Measurements from ENCODE around the gene FAXDC2. TPM values are rescaled to one million over a fixed set of nuclear protein-coding genes. Genes with fewer than 3 reads are reported as not detected.

Gene FAXDC2
- total and polyA plus RNA-seq, 2 of the 13 experiments (the other 11 are each of a cell fraction or from before 2014, with no cell fraction given): 4.7 to 58.8 TPM

- TF ChIP-seq, protein P1, sequence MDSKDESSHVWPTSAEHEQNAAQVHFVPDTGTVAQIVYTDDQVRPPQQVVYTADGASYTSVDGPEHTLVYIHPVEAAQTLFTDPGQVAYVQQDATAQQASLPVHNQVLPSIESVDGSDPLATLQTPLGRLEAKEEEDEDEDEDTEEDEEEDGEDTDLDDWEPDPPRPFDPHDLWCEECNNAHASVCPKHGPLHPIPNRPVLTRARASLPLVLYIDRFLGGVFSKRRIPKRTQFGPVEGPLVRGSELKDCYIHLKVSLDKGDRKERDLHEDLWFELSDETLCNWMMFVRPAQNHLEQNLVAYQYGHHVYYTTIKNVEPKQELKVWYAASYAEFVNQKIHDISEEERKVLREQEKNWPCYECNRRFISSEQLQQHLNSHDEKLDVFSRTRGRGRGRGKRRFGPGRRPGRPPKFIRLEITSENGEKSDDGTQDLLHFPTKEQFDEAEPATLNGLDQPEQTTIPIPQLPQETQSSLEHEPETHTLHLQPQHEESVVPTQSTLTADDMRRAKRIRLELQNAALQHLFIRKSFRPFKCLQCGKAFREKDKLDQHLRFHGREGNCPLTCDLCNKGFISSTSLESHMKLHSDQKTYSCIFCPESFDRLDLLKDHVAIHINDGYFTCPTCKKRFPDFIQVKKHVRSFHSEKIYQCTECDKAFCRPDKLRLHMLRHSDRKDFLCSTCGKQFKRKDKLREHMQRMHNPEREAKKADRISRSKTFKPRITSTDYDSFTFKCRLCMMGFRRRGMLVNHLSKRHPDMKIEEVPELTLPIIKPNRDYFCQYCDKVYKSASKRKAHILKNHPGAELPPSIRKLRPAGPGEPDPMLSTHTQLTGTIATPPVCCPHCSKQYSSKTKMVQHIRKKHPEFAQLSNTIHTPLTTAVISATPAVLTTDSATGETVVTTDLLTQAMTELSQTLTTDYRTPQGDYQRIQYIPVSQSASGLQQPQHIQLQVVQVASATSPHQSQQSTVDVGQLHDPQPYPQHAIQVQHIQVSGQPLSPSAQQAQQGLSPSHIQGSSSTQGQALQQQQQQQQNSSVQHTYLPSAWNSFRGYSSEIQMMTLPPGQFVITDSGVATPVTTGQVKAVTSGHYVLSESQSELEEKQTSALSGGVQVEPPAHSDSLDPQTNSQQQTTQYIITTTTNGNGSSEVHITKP (CRISPR knock-in tag; IDR thresholded peaks at IDR 0.05; ENCODE audit: low read depth): no peak
- TF ChIP-seq MYC (CRISPR knock-in tag; IDR thresholded peaks at IDR 0.05; ENCODE audit: borderline replicate concordance) (0 out of 2 replicates have a peak, but pooled peaks have one; percentile 30), ZNF644 (CRISPR knock-in tag; IDR thresholded peaks at IDR 0.05; ENCODE audit: low read depth) (no peak), PAWR (CRISPR knock-in tag; IDR thresholded peaks at IDR 0.05; ENCODE audit: borderline replicate concordance) (no peak), SIN3A (IDR thresholded peaks at IDR 0.05; ENCODE audit: borderline replicate concordance, low read depth, low read length) (no peak; the same call in 1 of the 2 replicates), ZNF703 (CRISPR knock-in tag; IDR thresholded peaks at IDR 0.05; ENCODE audit: borderline replicate concordance) (no peak), ESRRA (CRISPR knock-in tag; IDR thresholded peaks at IDR 0.05; ENCODE audit: low read depth) (no peak), BRF2 (CRISPR knock-in tag; IDR thresholded peaks at IDR 0.05) (no peak), RCOR2 (CRISPR knock-in tag; IDR thresholded peaks at IDR 0.05) (no peak), PHF5A (CRISPR knock-in tag; IDR thresholded peaks at IDR 0.05; ENCODE audit: low read depth, unreplicated experiment) (peak; percentile 58), THAP7 (CRISPR knock-in tag; IDR thresholded peaks at IDR 0.05) (no peak)
- TF ChIP-seq, protein P2, sequence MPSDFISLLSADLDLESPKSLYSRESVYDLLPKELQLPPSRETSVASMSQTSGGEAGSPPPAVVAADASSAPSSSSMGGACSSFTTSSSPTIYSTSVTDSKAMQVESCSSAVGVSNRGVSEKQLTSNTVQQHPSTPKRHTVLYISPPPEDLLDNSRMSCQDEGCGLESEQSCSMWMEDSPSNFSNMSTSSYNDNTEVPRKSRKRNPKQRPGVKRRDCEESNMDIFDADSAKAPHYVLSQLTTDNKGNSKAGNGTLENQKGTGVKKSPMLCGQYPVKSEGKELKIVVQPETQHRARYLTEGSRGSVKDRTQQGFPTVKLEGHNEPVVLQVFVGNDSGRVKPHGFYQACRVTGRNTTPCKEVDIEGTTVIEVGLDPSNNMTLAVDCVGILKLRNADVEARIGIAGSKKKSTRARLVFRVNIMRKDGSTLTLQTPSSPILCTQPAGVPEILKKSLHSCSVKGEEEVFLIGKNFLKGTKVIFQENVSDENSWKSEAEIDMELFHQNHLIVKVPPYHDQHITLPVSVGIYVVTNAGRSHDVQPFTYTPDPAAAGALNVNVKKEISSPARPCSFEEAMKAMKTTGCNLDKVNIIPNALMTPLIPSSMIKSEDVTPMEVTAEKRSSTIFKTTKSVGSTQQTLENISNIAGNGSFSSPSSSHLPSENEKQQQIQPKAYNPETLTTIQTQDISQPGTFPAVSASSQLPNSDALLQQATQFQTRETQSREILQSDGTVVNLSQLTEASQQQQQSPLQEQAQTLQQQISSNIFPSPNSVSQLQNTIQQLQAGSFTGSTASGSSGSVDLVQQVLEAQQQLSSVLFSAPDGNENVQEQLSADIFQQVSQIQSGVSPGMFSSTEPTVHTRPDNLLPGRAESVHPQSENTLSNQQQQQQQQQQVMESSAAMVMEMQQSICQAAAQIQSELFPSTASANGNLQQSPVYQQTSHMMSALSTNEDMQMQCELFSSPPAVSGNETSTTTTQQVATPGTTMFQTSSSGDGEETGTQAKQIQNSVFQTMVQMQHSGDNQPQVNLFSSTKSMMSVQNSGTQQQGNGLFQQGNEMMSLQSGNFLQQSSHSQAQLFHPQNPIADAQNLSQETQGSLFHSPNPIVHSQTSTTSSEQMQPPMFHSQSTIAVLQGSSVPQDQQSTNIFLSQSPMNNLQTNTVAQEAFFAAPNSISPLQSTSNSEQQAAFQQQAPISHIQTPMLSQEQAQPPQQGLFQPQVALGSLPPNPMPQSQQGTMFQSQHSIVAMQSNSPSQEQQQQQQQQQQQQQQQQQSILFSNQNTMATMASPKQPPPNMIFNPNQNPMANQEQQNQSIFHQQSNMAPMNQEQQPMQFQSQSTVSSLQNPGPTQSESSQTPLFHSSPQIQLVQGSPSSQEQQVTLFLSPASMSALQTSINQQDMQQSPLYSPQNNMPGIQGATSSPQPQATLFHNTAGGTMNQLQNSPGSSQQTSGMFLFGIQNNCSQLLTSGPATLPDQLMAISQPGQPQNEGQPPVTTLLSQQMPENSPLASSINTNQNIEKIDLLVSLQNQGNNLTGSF (CRISPR knock-in tag; IDR thresholded peaks at IDR 0.05): no peak
- TF ChIP-seq, protein P3, sequence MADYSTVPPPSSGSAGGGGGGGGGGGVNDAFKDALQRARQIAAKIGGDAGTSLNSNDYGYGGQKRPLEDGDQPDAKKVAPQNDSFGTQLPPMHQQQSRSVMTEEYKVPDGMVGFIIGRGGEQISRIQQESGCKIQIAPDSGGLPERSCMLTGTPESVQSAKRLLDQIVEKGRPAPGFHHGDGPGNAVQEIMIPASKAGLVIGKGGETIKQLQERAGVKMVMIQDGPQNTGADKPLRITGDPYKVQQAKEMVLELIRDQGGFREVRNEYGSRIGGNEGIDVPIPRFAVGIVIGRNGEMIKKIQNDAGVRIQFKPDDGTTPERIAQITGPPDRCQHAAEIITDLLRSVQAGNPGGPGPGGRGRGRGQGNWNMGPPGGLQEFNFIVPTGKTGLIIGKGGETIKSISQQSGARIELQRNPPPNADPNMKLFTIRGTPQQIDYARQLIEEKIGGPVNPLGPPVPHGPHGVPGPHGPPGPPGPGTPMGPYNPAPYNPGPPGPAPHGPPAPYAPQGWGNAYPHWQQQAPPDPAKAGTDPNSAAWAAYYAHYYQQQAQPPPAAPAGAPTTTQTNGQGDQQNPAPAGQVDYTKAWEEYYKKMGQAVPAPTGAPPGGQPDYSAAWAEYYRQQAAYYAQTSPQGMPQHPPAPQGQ (CRISPR knock-in tag; IDR thresholded peaks at IDR 0.05; ENCODE audit: borderline replicate concordance): no peak
- TF ChIP-seq, protein P4, sequence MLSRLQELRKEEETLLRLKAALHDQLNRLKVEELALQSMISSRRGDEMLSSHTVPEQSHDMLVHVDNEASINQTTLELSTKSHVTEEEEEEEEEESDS (CRISPR knock-in tag; IDR thresholded peaks at IDR 0.05; ENCODE audit: borderline replicate concordance): 0 out of 2 replicates have a peak, but pooled peaks have one; percentile 21
Measured at GRCh38 chr5:154860123-154860522, 9.7 kb upstream of the FAXDC2 start (continued).

Data from HepG2 (cell line).